CD1c-positive myeloid dendritic cell (primary cell): ENCODE results near the gene N4BP2L1.
"Not testable (repeated sequence)": the region's sequence is repeated elsewhere in the genome, so short reads cannot be mapped to it uniquely, and the experiment has no call there.

Experiments
- DNase-seq: peaks from one replicate; pipeline ENCODE4 v3.0.0-alpha.2; 2016; ENCODE audit errors: extremely low spot score

N4BP2L1 gene

GRCh38 chr13:32390484-32390883, 37.4 kb downstream of the N4BP2L1 start:
- no peak for DNase-seq

- DNase-seq = no peak
Observed at GRCh38 chr13:32390048-32390447, 37.9 kb downstream of the N4BP2L1 start.

- DNase-seq = no peak
Observed at GRCh38 chr13:32385410-32385809, 42.5 kb downstream of the N4BP2L1 start.

- no peak for DNase-seq
Observed at GRCh38 chr13:32384702-32385101, 43.2 kb downstream of the N4BP2L1 start.

- DNase-seq = no peak
Observed at GRCh38 chr13:32383836-32384618, 43.9 kb downstream of the N4BP2L1 start.

GRCh38 chr13:32381539-32381938, 46.4 kb downstream of the N4BP2L1 start:
- DNase-seq = peak; percentile 25

- DNase-seq = no peak
Observed at GRCh38 chr13:32378012-32378411, 49.9 kb downstream of the N4BP2L1 start.

- no peak for DNase-seq
Observed at GRCh38 chr13:32376642-32377415, 51.1 kb downstream of the N4BP2L1 start.

GRCh38 chr13:32370805-32371204, 57.1 kb downstream of the N4BP2L1 start:
- no peak for DNase-seq

- DNase-seq = peak; percentile 8
Observed at GRCh38 chr13:32362574-32362973, 65.4 kb downstream of the N4BP2L1 start.

- DNase-seq = not testable (repeated sequence)
Observed at GRCh38 chr13:32355935-32356334, 72.0 kb downstream of the N4BP2L1 start.

GRCh38 chr13:32354040-32354439, 73.9 kb downstream of the N4BP2L1 start:
- no peak for DNase-seq

GRCh38 chr13:32350839-32351441, 77.0 kb downstream of the N4BP2L1 start:
- not testable (repeated sequence) for DNase-seq
